ENCODE measurements around the gene KCP.

Gene KCP

GRCh38 chr7:128859232-128860157, 51.0 kb downstream of the KCP start:
- no peak for TF ChIP-seq CTCF (IDR thresholded peaks at IDR 0.05; ENCODE audit: control extremely low read depth, extremely low read depth, low read depth, missing control alignments)
- POLR2A ChIA-PET, result no interaction called here
- CTCF ChIA-PET, result interaction anchor here (0.7 to 4.5 kb wide), 6 partner anchors 12 to 359 kb away, joined by 3 to 20 read pairs (median 4); no protein-coding TSS in a partner anchor
- no peak for DNase-seq (ENCODE audit: extremely low spot score)

GRCh38 chr7:128858380-128859231, 51.9 kb downstream of the KCP start:
- no peak for TF ChIP-seq CTCF (IDR thresholded peaks at IDR 0.05; ENCODE audit: control extremely low read depth, extremely low read depth, low read depth, missing control alignments)
- ChIA-PET CTCF (interaction anchor here (1.3 to 4.5 kb wide), 3 partner anchors 13 to 18 kb away, joined by 3 to 20 read pairs (median 5); no protein-coding TSS in a partner anchor), POLR2A (no interaction called here)
- no peak for DNase-seq (ENCODE audit: extremely low spot score)

- POLR2A ChIA-PET, result no interaction called here
- CTCF ChIA-PET, result interaction anchor here (1.1 kb wide), 1 partner anchor 13 kb away, joined by 3 read pairs; no protein-coding TSS in a partner anchor
- TF ChIP-seq CTCF (IDR thresholded peaks at IDR 0.05; ENCODE audit: control extremely low read depth, extremely low read depth, low read depth, missing control alignments), result no peak
Observed at GRCh38 chr7:128856001-128856718, 54.3 kb downstream of the KCP start.

GRCh38 chr7:128855559-128855958, 55.0 kb downstream of the KCP start:
- no peak for DNase-seq (ENCODE audit: extremely low spot score)
- POLR2A ChIA-PET, result no interaction called here
- CTCF ChIA-PET, result interaction anchor here (1.1 kb wide), 1 partner anchor 13 kb away, joined by 3 read pairs; no protein-coding TSS in a partner anchor
- TF ChIP-seq CTCF (IDR thresholded peaks at IDR 0.05; ENCODE audit: control extremely low read depth, extremely low read depth, low read depth, missing control alignments), result no peak

More at GRCh38 chr7:128856001-128856718, 54.3 kb downstream of the KCP start:
- DNase-seq (ENCODE audit: extremely low spot score), result no peak

- TF ChIP-seq CTCF (IDR thresholded peaks at IDR 0.05; ENCODE audit: control extremely low read depth, extremely low read depth, low read depth, missing control alignments), result no peak
- DNase-seq (ENCODE audit: extremely low spot score), result no peak
- ChIA-PET POLR2A (no interaction called here), CTCF (no interaction called here)
Observed at GRCh38 chr7:128854396-128854795, 56.1 kb downstream of the KCP start.

- TF ChIP-seq CTCF (IDR thresholded peaks at IDR 0.05; ENCODE audit: control extremely low read depth, extremely low read depth, low read depth, missing control alignments), result no peak
- DNase-seq (ENCODE audit: extremely low spot score), result no peak
- ChIA-PET CTCF (no interaction called here), POLR2A (no interaction called here)
Observed at GRCh38 chr7:128853799-128854198, 56.7 kb downstream of the KCP start.

Measured in GM10248 (cell line).